Endothelial cell (in vitro differentiated cells): ENCODE data around the gene NCAM2. TPM values are rescaled to one million over a fixed set of nuclear protein-coding genes. Genes with fewer than 3 reads are reported as not detected.

Experiments used
- DNase-seq: peaks from one replicate; pipeline ENCODE4 v3.0.0; 2021; ENCODE audit warnings: low spot score
- H3K27ac Mint-ChIP-seq: one replicate; pipeline ENCODE4 v1.8.0; 2021; ENCODE audit warnings: mixed read lengths, inconsistent platforms; ENCODE audit not compliant: unreplicated experiment
- H3K27me3 Mint-ChIP-seq: one replicate; pipeline ENCODE4 v1.8.0; 2021; ENCODE audit warnings: mild to moderate bottlenecking, moderate library complexity, mixed read lengths, inconsistent platforms; ENCODE audit not compliant: unreplicated experiment
- H3K36me3 Mint-ChIP-seq: one replicate; pipeline ENCODE4 v1.8.0; 2021; ENCODE audit warnings: mild to moderate bottlenecking, low read depth, mixed read lengths, inconsistent platforms; ENCODE audit not compliant: unreplicated experiment
- H3K4me1 Mint-ChIP-seq: one replicate; pipeline ENCODE4 v1.8.0; 2021; ENCODE audit warnings: mild to moderate bottlenecking, mixed read lengths, inconsistent platforms; ENCODE audit not compliant: unreplicated experiment
- H3K4me3 Mint-ChIP-seq: one replicate; pipeline ENCODE4 v1.8.0; 2021; ENCODE audit warnings: mild to moderate bottlenecking, mixed read lengths, inconsistent platforms; ENCODE audit not compliant: unreplicated experiment
- H3K9me3 Mint-ChIP-seq: one replicate; pipeline ENCODE4 v1.8.0; 2021; ENCODE audit warnings: mixed read lengths, inconsistent platforms; ENCODE audit not compliant: unreplicated experiment
- CTCF ChIP-seq: fragments of 200-600 bp; sonication (generic); IDR thresholded peaks from one replicate; pipeline ENCODE4 v1.5.0; 2021; ENCODE audit warnings: antibody characterized with exemption; ENCODE audit not compliant: unreplicated experiment
- total RNA-seq: library from RNA; stranded (reverse); fragmentation: NEBNext Ultra II Directional; extraction: Animal tissue kit (Norgen Biotek cat#: 25700); gene quantifications from one replicate; pipeline ENCODE4 v1.2.1, GENCODE V29; 2021; ENCODE audit not compliant: unreplicated experiment

The NCAM2 gene
- total RNA-seq, 1 donor from 2014 or later: 0.64 TPM

DNA sequence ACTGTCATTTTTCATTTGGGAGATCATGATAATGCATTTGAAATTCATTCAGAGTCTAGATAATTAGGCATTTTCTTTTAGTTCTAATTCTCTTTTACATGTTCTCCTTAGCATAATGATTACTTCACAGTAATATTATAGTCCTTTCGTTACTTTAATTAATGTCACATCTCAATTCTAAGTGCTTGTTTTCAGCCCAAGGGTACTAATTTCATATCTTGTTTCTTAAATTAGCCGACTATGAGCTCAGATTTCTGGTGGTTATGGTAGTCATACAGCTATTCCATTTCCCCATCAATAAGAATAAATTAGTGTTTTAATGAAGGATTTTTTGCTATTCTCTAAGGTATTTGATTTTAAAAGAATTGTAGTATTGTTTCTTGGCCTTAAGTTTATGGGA is 120.9 kb downstream of the NCAM2 start:
- no peak overlapping the region for H3K27ac Mint-ChIP-seq
- H3K9me3 Mint-ChIP-seq: no peaks in the 10 kb centered on the region
- TF ChIP-seq CTCF: no peak
- DNase-seq: no peak
- no peaks in the 10 kb centered on the region for H3K4me1 Mint-ChIP-seq
- no peaks in the 10 kb centered on the region for H3K27me3 Mint-ChIP-seq
- no peaks in the 10 kb centered on the region for H3K36me3 Mint-ChIP-seq
- H3K4me3 Mint-ChIP-seq: no peak overlapping the region

DNA sequence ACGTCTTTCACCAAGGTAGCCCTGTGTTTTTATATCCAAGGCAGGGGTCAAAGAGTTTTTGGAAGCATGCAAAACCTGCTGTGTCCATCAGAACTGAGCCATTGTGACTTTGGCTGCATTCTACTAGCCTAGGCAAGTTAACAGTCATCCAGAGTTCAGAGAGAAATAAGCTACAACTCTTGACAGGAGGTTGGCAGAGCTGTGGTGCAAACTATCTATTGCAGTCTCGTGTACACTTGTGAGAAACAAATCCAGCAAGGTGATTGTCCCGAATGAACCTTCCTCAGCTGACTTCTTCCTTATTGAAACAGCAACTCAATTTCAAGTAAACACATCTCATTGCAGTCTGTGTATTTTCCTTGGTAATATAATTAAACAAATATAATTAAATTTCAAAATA is 124.5 kb downstream of the NCAM2 start:
- H3K27ac Mint-ChIP-seq: no peak overlapping the region
- no peaks in the 10 kb centered on the region for H3K27me3 Mint-ChIP-seq
- no peak for DNase-seq
- H3K9me3 Mint-ChIP-seq: no peaks in the 10 kb centered on the region
- no peaks in the 10 kb centered on the region for H3K4me1 Mint-ChIP-seq
- TF ChIP-seq CTCF: no peak
- H3K4me3 Mint-ChIP-seq: no peak overlapping the region
- H3K36me3 Mint-ChIP-seq: no peaks in the 10 kb centered on the region

DNA sequence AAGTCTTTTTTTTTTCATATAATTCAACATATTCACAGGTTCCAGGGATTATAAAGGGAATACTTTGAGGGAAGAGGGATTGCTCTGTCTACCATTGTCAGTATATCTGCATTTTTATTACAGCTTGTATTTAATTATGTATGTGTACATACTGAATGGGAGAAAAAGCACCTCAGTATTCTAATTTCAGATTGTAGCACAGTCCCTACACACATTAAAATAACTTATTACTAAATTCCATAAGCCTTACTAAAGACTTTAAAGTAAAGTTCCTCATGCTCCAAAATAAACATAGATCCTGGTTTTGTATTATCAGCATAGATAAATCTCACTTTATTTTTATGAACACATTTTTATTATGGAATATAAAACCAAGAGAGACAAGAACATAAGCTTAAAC is 134.2 kb downstream of the NCAM2 start:
- no peaks in the 10 kb centered on the region for H3K4me1 Mint-ChIP-seq
- no peaks in the 10 kb centered on the region for H3K9me3 Mint-ChIP-seq
- DNase-seq: no peak
- no peak for TF ChIP-seq CTCF
- H3K36me3 Mint-ChIP-seq: no peaks in the 10 kb centered on the region
- no peak overlapping the region for H3K4me3 Mint-ChIP-seq
- H3K27ac Mint-ChIP-seq: no peak overlapping the region
- peaks cover 1% of the 10 kb centered on the region for H3K27me3 Mint-ChIP-seq

DNA sequence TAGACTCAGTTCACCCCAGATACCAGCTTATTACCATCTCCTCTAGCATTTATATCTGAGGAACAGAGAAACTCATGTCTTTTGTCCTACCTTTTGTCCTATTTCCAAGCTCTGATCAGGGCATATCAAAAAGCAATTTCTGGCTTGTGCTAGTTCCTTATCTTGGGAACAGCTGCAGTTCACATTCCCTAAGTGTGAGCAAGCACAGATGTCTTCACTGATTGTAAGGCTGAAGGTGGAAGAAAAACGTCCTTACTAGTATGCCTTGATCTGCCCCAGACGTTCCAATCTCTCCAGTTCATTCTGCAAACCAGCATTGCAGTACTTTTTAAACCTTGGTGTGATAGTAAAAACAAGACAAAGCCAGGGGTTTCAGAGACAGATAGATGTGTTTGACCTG is 139.8 kb downstream of the NCAM2 start:
- Mint-ChIP-seq H3K4me1 (peaks cover 11% of the 10 kb centered on the region), H3K27me3 (peaks cover 1% of the 10 kb centered on the region), H3K27ac (no peak overlapping the region), H3K9me3 (no peaks in the 10 kb centered on the region), H3K4me3 (no peak overlapping the region), H3K36me3 (no peaks in the 10 kb centered on the region)
- DNase-seq: no peak
- TF ChIP-seq CTCF: no peak

GRCh38 chr21:21146587-21147373 is 148.6 kb downstream of the NCAM2 start:
- no peaks in the 10 kb centered on the region for H3K9me3 Mint-ChIP-seq
- no peaks in the 10 kb centered on the region for H3K36me3 Mint-ChIP-seq
- no peaks in the 10 kb centered on the region for H3K4me1 Mint-ChIP-seq
- no peak for TF ChIP-seq CTCF
- H3K4me3 Mint-ChIP-seq: no peak overlapping the region
- no peak for DNase-seq
- no peak overlapping the region for H3K27ac Mint-ChIP-seq
- H3K27me3 Mint-ChIP-seq: no peaks in the 10 kb centered on the region
